K562 (cell line): ENCODE results near the gene SKA3. TPM values are rescaled to one million over a fixed set of nuclear protein-coding genes. Genes with fewer than 3 reads are reported as not detected.

Source experiments
- ATAC-seq: fragments of 200-7000 bp; cut with Tn5 transposase; 3 replicates; pipeline ENCODE4 v1.9.1; 2020; ENCODE audit warnings: moderate library complexity
- BruUV-seq: library from RNA; stranded (reverse); fragments of 400-500 nt; replicated peaks from 2 replicates; lab custom pipeline; 2021; lab: Mats Ljungman, UMichigan
- CTCF ChIA-PET: fragments of 300-600 bp; formaldehyde crosslinking; extraction: SDS; loops from one replicate; lab custom pipeline; 2021; ENCODE audit warnings: low intra/inter-chr PET ratio; lab: Yijun Ruan, JAX
- POLR2A ChIA-PET: fragments of 300-600, 350-650 bp; sonication (Branson Sonifier 250); formaldehyde crosslinking; extraction: SDS; loops from one replicate; lab custom pipeline; 2021; ENCODE audit warnings: antibody characterized with exemption, inconsistent platforms; lab: Yijun Ruan, JAX
- DNase-seq, 4 experiments: peaks; one replicate each; pipeline versions ENCODE4 v3.0.0 to v3.0.0-alpha.2; 2011 to 2018; ENCODE audit warnings: low spot score in 3 of 4, mixed read lengths in 3 of 4; ENCODE audit errors: extremely low read depth in 1 of 4
- FAIRE-seq: peaks from 2 replicates; lab custom pipeline; 2011; peaks lifted over from hg19 to GRCh38; lab: Jason Lieb, UNC
- H2AFZ ChIP-seq: 2 replicates; pipeline ENCODE4 v1.6.0; 2011; ENCODE audit warnings: low read depth, low read length, control low read depth, inconsistent platforms
- H3K27ac ChIP-seq: fragments of 200-600 bp; 3 replicates; pipeline ENCODE4 v1.8.0; 2011; ENCODE audit warnings: low read depth, mild to moderate bottlenecking, control low read depth, inconsistent platforms, low read length, moderate library complexity, mixed read lengths; ENCODE audit errors: extremely low read depth
- H3K27me3 ChIP-seq, 2 experiments: fragments of 300-600 bp in 1 of 2; 2 replicates in 1 of 2; 3 replicates in 1 of 2; pipeline versions ENCODE4 v1.6.0 to v1.8.0; 2011; ENCODE audit warnings: inconsistent platforms in 2 of 2, low read length in 2 of 2, mild to moderate bottlenecking in 1 of 2, mixed read lengths in 1 of 2, moderate library complexity in 1 of 2; ENCODE audit not compliant: control insufficient read depth in 2 of 2, insufficient read depth in 2 of 2
- H3K36me3 ChIP-seq: fragments of 300-600 bp; 3 replicates; pipeline ENCODE4 v1.8.0; 2011; ENCODE audit warnings: mild to moderate bottlenecking, low read length, inconsistent platforms; ENCODE audit not compliant: control insufficient read depth, insufficient read depth
- H3K4me1 ChIP-seq, 2 experiments: fragments of 200-600 bp in 1 of 2; replicated peaks in 1 of 2; 2 replicates in 1 of 2; 3 replicates in 1 of 2; pipeline versions ENCODE4 v1.5.1 to v1.8.0; 2011; ENCODE audit warnings: inconsistent platforms in 2 of 2, low read length in 2 of 2, mild to moderate bottlenecking in 1 of 2, mixed read lengths in 1 of 2, moderate library complexity in 1 of 2; ENCODE audit not compliant: control insufficient read depth in 2 of 2, insufficient read depth in 2 of 2
- H3K4me2 ChIP-seq: 2 replicates; pipeline ENCODE4 v1.6.1; 2011; ENCODE audit warnings: low read length, control low read depth, inconsistent platforms, mixed read lengths; ENCODE audit not compliant: insufficient read depth
- H3K4me3 ChIP-seq: fragments of 200-600 bp; sonication (generic), shearing (Covaris generic); 2 replicates; pipeline ENCODE4 v1.5.1; 2016; ENCODE audit warnings: control low read depth, inconsistent platforms
- H3K79me2 ChIP-seq: fragments of 200-600 bp; 3 replicates; pipeline ENCODE4 v1.8.0; 2011; ENCODE audit warnings: low read length, inconsistent platforms; ENCODE audit not compliant: control insufficient read depth, insufficient read depth
- H3K9ac ChIP-seq, 2 experiments: 2 replicates each; pipeline versions ENCODE4 v1.6.0 to v1.6.1; 2011; ENCODE audit warnings: low read depth in 2 of 2, low read length in 2 of 2, control low read depth in 1 of 2, inconsistent platforms in 1 of 2, mild to moderate bottlenecking in 1 of 2, mixed read lengths in 1 of 2; ENCODE audit not compliant: insufficient read depth in 1 of 2
- H3K9me1 ChIP-seq: one replicate; pipeline ENCODE4 v1.6.0; 2011; ENCODE audit warnings: inconsistent platforms, mild to moderate bottlenecking, low read length, moderate library complexity; ENCODE audit not compliant: control insufficient read depth, insufficient read depth
- H3K9me3 ChIP-seq: replicated peaks from 2 replicates; pipeline ENCODE4 v1.5.1; 2011; ENCODE audit warnings: low read depth, low read length, inconsistent platforms; ENCODE audit not compliant: control insufficient read depth, insufficient read depth
- H4K20me1 ChIP-seq: replicated peaks from 2 replicates; pipeline ENCODE4 v1.6.1; 2011; ENCODE audit warnings: low read length, inconsistent platforms, mixed read lengths; ENCODE audit not compliant: control insufficient read depth, insufficient read depth
- CXXC5 ChIP-seq: fragments of 250-450 bp; sonication (Bioruptor Pico); IDR thresholded peaks from 2 replicates; pipeline ENCODE4 v1.8.0; 2022; ENCODE audit warnings: inconsistent platforms, mild to moderate bottlenecking, moderate library complexity
- E2F3 ChIP-seq: fragments of 250-450 bp; sonication (Bioruptor Pico); IDR thresholded peaks from 2 replicates; pipeline ENCODE4 v1.4.0; 2020; ENCODE audit warnings: mild to moderate bottlenecking
- NFE2 ChIP-seq: IDR thresholded peaks from 2 replicates; pipeline ENCODE4 v1.6.1; 2014; ENCODE audit warnings: antibody characterized with exemption, low read depth
- PHTF2 ChIP-seq: fragments of 250-450 bp; sonication (Bioruptor Pico); IDR thresholded peaks from 2 replicates; pipeline ENCODE4 v1.5.0; 2021; ENCODE audit warnings: mild to moderate bottlenecking
- POLR3A ChIP-seq: IDR thresholded peaks from 2 replicates; pipeline ENCODE4 v1.6.1; 2011; ENCODE audit warnings: borderline replicate concordance, mild to moderate bottlenecking, moderate library complexity; ENCODE audit not compliant: insufficient read length, insufficient read depth; ENCODE audit errors: extremely low read depth
- SRF ChIP-seq, 2 experiments: fragments of 250-450, 450-650 bp in 1 of 2; sonication (Bioruptor Pico) in 1 of 2; sonication (generic) in 1 of 2; formaldehyde crosslinking; IDR thresholded peaks; 2 replicates each; pipeline versions ENCODE4 v1.5.0 to v1.5.1; 2020 to 2022; ENCODE audit warnings: mild to moderate bottlenecking in 1 of 2, missing genetic modification reagents in 1 of 2
- SRSF1 ChIP-seq: fragments of 200-400 bp; formaldehyde crosslinking; IDR thresholded peaks from 2 replicates; pipeline ENCODE4 v1.6.1; 2017; ENCODE audit warnings: mild to moderate bottlenecking, low read depth, low read length, moderate library complexity
- ZFP30 ChIP-seq: fragments of 250-450 bp; sonication (Bioruptor Pico); IDR thresholded peaks from 2 replicates; pipeline ENCODE4 v1.8.0; 2022; ENCODE audit warnings: moderate library complexity, mild to moderate bottlenecking, inconsistent platforms, borderline replicate concordance
- ZNF589 ChIP-seq: fragments of 200-800 bp; sonication (Bioruptor generic); IDR thresholded peaks from 2 replicates; pipeline ENCODE4 v1.6.1; 2016; ENCODE audit warnings: low read depth, missing genetic modification characterization, missing compliant biosample characterization
- WGBS: fragments of 100-300 bp; shearing (Covaris generic); methylation state at CpG from one replicate; pipeline ENCODE4 v1.1.6; 2016; ENCODE audit warnings: low coverage, mixed read lengths; ENCODE audit not compliant: insufficient coverage; ENCODE audit errors: missing lambda C conversion rate; 5-methylcytosine and 5-hydroxymethylcytosine counted together
- in situ Hi-C: fragments of 300-500 bp; cut with MboI; formaldehyde crosslinking; loops from 4 replicates; pipeline ENCODE4 v1.15.0; 2018; ENCODE audit warnings: inconsistent platforms, mixed read lengths
- intact Hi-C: fragments of 100-400 bp; cut with micrococcal nuclease; formaldehyde crosslinking; loops from 2 replicates; pipeline ENCODE4 v1.14.2; 2022
- polyA plus RNA-seq, 8 experiments: library from polyadenylated mRNA; depleted of rRNA in 4 of 8; stranded (reverse) in 5 of 8; unstranded in 3 of 8; fragments of >200 nt; fragmentation: Nextera tagmentation in 2 of 8; fragmentation: Illumina TruSeq in 1 of 8; extraction: Ambion mirVana in 2 of 8; extraction: Trizol in 1 of 8; gene quantifications; 2 replicates each; pipeline versions ENCODE4 v1.2.1 to v1.2.3, GENCODE V29; 2011 to 2014; ENCODE audit warnings: inconsistent platforms in 1 of 8, missing spikeins in 1 of 8
- total RNA-seq, 7 experiments: library from RNA; depleted of rRNA in 6 of 7; stranded (reverse); fragments of >200 nt in 6 of 7; fragmentation: Illumina TruSeq in 2 of 7; extraction: Trizol in 2 of 7; gene quantifications; 2 replicates each; pipeline versions ENCODE4 v1.2.1 to v1.2.3, GENCODE V29; 2011 to 2021; ENCODE audit warnings: low replicate concordance in 1 of 7

SKA3 gene
- total and polyA plus RNA-seq, 9 of the 15 experiments (the other 6 are each of a cell fraction or from before 2014, with no cell fraction given) = 17.0 to 53.3 (median 29.9) TPM

DNA sequence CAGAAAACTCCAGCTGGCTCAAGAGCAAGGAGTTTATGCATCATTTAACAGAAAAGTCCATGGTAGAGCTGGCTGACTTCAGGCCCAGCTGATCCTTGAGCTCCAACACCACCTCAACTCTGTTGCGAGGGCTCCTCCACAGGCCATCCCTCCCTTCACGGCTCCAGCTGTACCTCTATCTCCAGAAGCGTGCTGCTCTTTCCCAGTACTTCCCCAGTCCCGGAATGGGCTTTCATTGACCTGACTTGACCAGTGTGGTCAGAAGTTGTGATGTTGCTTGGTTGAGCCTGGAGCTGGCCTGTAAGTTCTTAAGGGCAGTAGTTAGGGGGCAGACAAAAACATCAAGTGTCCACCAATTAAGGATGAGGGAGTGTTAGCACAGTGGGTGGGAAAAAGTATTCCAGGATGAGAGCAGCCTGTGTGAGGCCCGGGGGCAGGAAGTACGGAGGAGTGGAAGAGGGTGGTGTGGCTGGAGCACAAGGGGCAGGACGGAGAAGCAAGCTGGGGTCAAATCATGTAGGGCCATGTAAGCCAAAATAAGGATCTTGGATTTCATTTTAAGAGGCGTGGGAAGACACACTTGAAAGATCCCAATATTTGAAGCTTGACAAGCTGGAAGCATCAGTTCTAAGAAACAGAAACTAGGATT is 24.0 kb downstream of the SKA3 start:
- H3K9me1 ChIP-seq = no peaks in the 10 kb centered on the region
- H3K4me2 ChIP-seq = no peak overlapping the region
- no peak overlapping the region for H3K27ac ChIP-seq
- CTCF ChIA-PET = no interaction called here
- 63% methylated on average over 8 of the region's 8 CpGs for WGBS
- no peaks in the 10 kb centered on the region for H3K9me3 ChIP-seq
- intact Hi-C loops = no loop called here
- no peak overlapping the region for H3K9ac ChIP-seq
- POLR2A ChIA-PET = interaction anchor here (1.1 kb wide), 1 partner anchor 10 kb away, joined by 3 read pairs; no protein-coding TSS in a partner anchor
- peaks cover 30% of the 10 kb centered on the region; the same call in 2 of the 3 replicates for H3K36me3 ChIP-seq
- DNase-seq = no peak
- BruUV-seq = no TSS peak
- H4K20me1 ChIP-seq = 0 out of 2 replicates have a peak, but pooled peaks cover 2% of the 10 kb centered on the region
- no peaks in the 10 kb centered on the region for H3K4me1 ChIP-seq
- no peaks in the 10 kb centered on the region for H3K79me2 ChIP-seq
- no peak; the same call in 2 of the 3 replicates for ATAC-seq
- no peak overlapping the region for H3K4me3 ChIP-seq
- TF ChIP-seq E2F3 (CRISPR knock-in tag) = no peak
- no peak for TF ChIP-seq ZFP30 (CRISPR knock-in tag)
- no peak for TF ChIP-seq ZNF589 (CRISPR knock-in tag)
- TF ChIP-seq POLR3A = no peak
- TF ChIP-seq, all 486 proteins: peak for 0
- FAIRE-seq = no peak
- in situ Hi-C loops = no loop called here
- Histone ChIP-seq H2AFZ (no peak overlapping the region), H3K27me3 (no peaks in the 10 kb centered on the region)

DNA sequence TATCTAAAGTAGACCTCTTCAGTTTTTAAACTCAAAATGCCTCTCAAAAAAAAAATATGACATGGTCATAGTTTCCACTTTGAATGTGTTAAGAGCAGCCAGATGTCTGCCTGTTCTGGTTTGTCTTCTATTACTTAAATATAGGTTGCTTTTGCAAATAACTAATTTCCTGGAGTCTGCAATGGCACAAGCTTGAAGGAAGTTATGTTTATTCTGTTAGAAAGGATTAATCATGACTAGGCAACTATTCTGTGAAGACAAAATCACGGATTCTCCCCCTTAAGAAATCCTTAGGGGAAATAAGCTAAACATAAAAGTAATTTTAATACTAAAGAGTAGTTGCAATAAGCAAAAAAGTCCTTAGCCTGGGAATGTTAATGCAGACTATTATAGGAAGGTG is 26.3 kb downstream of the SKA3 start:
- Histone ChIP-seq H3K79me2 (peaks cover 4% of the 10 kb centered on the region; the same call in 1 of the 3 replicates), H3K27ac (no peak overlapping the region), H3K4me2 (no peak overlapping the region), H4K20me1 (0 out of 2 replicates have a peak, but pooled peaks cover 6% of the 10 kb centered on the region), H3K27me3 (no peaks in the 10 kb centered on the region), H3K9ac (no peak overlapping the region), H3K4me1 (no peaks in the 10 kb centered on the region), H3K9me3 (no peaks in the 10 kb centered on the region), H3K9me1 (no peaks in the 10 kb centered on the region), H2AFZ (no peak overlapping the region), H3K4me3 (no peak overlapping the region), H3K36me3 (peaks cover 38% of the 10 kb centered on the region; the same call in 2 of the 3 replicates)
- no peak for DNase-seq
- 0 out of 2 replicates have a peak, but pooled peaks have one; percentile 5 for TF ChIP-seq NFE2
- no peak for TF ChIP-seq SRF (CRISPR knock-in tag; IDR thresholded peaks at IDR 0.05)
- TF ChIP-seq PHTF2 (CRISPR knock-in tag) = no peak
- TF ChIP-seq SRSF1 = no peak
- TF ChIP-seq CXXC5 = no peak
- CTCF ChIA-PET = no interaction called here
- FAIRE-seq = no peak
- WGBS = 55% methylated on average over 1 of the region's 1 CpG
- intact Hi-C loops (no loop called here), in situ Hi-C loops (no loop called here)
- no peak for ATAC-seq
- no TSS peak for BruUV-seq
- POLR2A ChIA-PET = no interaction called here
